ELR (cell line): ENCODE data around the gene HSPBAP1.

Experiments used
- DNase-seq: peaks from one replicate; pipeline ENCODE4 v3.0.0-alpha.2; 2015; ENCODE audit warnings: low read depth

The HSPBAP1 gene, protein sequence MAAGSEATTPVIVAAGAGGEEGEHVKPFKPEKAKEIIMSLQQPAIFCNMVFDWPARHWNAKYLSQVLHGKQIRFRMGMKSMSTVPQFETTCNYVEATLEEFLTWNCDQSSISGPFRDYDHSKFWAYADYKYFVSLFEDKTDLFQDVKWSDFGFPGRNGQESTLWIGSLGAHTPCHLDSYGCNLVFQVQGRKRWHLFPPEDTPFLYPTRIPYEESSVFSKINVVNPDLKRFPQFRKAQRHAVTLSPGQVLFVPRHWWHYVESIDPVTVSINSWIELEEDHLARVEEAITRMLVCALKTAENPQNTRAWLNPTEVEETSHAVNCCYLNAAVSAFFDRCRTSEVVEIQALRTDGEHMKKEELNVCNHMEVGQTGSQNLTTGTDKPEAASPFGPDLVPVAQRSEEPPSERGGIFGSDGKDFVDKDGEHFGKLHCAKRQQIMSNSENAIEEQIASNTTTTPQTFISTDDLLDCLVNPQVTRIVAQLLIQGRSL

DNA sequence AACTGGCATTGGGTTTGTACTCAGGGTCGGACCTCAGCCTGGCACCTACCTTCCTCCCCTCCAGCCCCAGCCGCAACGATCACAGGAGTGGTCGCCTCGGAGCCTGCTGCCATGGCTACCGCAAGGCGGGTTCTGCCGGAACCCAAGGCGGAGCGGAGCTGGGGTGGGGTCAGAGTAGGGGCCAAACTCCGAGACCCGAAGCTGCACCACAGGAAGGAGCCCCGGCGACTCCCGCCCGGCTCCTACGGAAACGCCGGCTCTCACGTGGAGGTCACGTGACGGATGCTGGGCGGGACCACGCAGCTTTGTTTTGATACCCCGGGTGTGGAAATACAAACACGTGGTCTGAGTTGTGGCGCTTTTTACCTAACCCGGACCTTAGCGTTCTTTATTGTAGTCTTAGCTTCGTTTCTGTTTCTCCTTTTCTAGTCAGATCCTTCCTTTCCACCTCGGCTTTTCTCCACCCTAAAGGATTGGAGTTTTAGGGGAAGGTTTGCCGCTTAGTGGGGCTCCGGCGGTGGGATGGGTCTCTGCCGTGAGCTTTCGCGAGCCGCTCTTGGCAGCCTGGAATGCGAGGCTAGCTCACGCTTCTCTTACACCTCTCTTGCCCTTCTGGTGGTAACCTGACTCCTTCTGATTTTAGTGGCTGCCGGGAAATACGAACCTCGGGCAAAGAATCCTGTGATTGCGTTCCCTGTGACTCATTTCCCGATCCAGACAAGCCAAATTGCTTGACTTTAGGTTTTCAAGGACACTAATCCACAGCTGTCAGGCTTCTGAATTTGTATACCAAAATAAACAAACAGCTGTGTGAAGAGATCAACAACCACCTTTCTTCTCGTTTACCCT lies at the start of gene HSPBAP1:
Gene HSPBAP1, minus strand, starts transcription at position 264 of the 849 bp plus-strand sequence. Its CDS starts 151 bp downstream, at position 113.
- peak; percentile 96 for DNase-seq

DNA sequence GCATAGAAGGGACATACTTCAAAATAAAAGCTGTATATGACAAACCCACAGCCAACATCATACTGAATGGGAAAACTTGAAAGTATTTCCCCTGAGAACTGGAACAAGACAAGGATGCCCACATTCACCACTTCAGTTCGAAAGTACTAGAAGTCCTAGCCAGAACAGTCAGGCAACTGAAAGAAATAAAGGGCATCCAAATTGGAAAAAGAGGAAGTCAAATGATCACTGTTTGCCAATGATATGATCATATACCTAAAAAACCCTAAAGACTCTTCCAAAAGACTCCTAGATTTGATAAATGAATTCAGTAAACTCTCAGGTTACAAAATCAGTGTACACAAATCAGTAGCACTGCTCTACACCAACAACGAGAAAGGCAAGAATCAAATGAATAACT lies 42.0 kb upstream of the HSPBAP1 start:
- no peak for DNase-seq

DNA sequence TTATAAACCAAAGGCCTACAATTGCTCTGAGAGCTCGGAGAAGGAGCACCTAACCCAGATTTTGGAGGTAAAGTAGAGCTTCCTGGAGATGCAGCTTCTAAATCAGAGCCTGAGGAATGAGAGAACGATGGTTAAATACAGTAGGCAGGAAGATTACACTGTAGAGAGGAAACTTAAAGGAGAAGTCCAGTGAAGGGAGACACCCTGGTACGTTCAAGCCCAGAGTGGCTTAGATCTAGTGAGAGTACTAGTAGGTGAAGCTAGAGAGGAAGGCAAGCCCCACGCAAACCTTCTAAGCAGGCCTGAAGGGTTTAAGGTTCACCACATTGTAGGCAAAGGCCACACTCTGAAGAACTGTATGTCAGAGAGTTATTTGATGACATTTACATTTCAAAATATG lies 34.6 kb upstream of the HSPBAP1 start:
- DNase-seq: no peak

DNA sequence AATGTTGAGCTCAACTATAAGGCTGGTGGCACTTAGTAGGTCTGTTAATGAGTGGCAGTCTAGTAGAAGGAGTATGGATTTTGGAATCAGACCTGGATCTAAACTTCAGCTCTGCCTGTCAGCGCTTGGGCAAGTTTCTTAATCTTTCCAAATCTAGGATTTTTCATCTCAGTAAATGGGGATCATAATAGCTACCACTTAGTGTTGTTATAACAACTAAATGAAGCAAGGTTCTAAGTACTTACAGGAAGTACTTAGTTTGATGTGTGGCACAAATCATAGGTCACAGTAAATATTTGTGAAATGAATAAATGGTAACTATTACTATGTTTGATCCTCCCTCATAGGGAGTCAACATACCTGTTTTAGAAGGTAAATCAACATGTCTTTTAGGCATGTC lies 32.6 kb upstream of the HSPBAP1 start:
- no peak for DNase-seq

DNA sequence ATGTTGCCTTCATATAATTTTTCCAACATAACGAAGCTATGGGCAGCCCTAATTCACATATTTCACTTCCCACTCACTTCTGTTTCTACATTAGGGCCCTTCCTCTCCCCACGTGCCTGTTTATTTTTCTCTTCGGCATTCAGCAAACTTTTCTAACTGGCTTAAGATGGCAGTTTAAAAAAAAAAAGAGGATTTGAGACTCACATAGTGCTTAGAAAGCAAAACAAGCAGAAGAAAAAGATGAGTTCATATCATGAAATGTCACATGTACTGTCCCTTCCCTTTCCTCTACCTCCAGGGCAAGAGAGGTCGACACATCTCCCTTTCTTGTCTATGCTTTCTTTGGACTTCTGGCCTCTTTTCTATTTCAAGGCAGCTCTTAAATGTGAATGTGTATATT lies 31.8 kb upstream of the HSPBAP1 start:
- no peak for DNase-seq

DNA sequence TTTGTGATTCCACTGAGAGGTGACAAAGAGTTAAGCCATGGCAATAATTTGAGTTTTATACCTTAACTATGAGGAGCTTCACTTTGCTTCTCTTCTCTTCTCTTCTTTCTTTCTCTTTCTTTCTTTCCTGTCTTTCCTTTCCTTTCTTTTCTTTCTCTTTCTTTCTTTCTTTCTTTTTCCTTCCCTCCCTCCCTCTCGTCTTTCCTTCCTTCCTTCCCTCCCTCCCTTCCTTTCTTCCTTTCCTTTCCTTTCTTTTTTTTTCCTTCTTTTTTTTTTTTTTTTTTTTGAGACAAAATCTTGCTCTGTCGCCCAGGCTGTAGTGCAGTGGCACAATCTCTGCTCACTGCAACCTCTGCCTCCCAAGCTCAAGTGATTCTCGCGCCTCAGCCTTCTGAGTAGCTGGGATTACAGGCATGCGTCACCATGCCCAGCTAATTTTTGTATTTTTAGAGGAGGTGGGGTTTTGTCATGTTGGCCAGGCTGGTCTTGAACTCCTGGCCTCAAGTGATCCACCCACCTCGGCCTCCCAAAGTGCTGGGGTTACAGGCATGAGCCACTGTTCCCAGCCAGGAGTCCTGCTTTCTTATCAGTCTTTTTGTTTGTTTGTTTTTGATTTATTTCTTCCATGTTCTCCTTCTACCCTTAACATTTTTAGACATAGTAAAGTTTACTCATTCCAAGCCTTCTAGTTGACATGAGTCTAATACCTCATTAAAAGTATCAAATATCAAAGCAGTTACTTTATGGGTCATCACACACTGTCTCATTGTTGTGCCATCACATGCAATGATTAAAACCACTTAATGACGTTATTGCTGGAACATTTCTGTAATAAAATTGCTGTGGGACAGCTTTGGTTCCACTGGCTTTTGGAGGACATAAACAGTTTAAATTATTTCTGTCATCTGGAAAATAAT lies 31.1 kb upstream of the HSPBAP1 start:
- peak; percentile 25 for DNase-seq

DNA sequence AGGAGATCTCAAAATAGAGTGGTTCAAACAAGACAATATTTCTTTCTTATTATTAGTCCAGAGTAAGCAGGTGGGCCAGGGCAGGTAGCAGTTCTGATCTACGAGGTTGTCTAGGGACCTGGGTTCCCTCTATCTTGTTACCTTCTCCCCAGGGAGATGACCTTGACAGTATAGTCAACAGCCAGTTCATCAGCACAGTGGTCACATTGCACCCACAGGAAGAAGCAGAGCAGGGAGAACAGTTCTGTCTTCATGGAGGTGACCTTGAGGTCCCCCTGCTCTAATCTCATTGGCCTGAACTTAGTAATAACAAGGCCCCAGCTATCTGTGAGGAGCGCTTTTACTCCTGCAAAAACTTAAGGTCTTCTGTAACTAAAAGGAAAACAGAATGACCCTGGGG lies 23.0 kb upstream of the HSPBAP1 start:
- no peak for DNase-seq

DNA sequence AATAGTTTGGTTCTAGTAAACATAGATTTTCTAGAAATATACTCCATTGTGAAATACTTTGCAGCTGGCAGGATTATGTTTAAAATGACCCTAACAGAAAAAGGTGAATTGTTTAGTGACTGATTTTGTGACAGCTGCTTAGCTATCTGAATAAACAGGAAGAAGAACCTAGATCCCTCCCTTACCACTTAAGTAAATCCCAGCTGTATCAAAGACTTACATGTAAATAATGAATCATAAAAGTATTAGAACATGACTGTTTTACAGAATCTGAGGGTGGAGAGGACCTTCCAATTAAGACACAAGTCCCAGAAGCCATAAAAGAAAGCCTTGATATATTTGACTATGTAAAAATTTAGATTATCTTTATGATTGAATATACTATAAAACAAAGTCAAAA lies 17.1 kb upstream of the HSPBAP1 start:
- no peak for DNase-seq

DNA sequence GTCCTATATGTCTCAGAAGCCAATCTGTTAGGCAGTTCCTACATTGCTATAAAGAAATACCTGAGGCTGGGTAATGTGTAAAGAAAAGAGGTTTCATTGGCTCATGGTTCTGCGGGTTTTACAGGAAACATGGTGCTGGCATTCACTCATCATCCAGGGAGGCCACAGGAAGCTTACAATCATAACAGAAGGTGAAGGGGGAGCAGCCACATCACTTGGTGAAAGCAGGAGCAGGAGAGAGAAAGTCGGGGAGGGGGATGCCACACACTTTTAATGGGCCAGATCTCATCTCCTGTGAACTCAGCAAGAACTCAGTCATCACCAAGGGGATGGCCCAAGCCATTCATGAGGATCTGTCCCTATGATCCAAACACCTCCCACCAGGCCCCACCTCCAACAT lies 10.3 kb upstream of the HSPBAP1 start:
- DNase-seq: no peak

DNA sequence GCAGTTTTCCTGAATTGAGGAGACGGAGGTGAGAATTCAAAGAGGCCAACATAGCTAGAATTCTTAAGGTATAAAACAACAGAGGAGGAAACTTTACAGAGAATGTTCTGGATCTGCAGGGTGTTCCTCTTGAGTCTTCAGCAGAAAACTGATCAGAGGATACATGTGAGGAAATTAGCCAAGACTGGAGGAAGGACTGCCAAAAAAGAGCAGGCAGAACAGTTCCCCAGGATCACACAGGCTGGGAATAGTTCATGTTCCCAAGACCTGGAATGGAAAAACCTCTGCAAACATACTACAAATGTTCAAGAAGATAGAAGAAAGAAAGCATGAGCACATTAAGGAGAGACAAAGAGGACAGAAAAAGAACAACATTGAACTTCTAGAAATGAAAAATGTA lies 8.7 kb upstream of the HSPBAP1 start:
- DNase-seq: no peak

DNA sequence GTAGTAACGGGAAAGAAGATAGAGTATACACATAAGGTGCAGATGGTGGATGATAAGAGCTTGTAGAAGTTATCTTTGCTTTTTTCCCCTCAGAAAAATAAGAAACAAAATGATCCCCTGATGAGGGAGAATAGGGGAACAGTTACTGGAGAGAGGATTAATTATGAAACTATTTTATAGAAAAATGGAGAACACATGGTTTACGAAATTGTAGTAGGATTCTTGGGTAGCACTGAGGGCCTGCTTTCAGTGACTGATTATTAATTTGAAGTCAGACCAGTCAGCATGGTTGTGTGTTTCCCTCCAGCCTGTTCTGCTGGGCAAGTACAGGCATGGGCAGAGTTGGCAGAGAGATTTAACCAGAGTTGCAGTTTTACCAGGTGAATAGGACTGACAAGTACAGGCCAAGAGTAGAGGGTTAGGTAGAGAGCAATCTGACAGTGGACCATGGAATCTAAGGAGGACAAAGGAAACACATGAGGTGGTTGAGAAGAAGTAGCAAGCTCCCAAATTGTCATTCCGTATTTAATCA lies 7.1 kb upstream of the HSPBAP1 start:
- no peak for DNase-seq

DNA sequence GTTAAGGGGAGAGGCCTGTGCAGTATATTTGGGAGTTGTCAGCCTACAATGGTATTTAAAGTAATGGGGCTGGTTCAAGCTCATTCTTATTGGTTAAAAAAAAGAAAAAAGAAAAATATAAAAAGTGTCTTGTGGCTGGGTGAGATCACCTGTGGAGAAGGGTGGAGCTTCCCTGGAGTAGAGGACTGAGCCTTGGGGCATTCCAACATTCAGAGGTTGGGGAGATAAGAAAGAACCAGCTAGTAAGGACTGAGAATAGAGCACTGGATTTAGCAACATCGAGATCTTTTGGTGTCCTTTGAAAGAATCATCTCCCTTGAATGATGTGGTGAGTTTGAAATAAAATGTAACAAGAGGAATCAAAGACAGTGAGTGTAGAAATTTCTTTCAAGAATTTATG lies 6.4 kb upstream of the HSPBAP1 start:
- DNase-seq: no peak

DNA sequence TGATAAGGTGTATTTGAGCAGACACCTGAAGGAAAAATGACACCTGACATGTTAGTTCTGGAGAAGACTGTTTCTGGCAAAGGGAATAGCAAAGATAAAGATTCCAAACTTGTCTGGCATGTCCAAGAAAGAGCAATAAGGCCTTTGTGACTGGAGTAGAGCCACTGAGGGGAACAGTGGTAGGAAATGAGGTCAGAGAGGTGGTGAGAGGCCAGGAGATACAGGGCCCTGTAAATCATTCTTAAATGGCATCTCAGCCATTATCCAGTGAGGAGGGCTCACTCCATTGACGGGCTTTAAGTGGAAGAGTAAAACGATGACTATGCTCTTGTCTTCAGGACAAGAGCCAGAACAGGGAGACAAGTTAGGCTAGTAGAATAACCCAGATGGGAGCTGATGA lies 5.7 kb upstream of the HSPBAP1 start:
- DNase-seq: no peak

DNA sequence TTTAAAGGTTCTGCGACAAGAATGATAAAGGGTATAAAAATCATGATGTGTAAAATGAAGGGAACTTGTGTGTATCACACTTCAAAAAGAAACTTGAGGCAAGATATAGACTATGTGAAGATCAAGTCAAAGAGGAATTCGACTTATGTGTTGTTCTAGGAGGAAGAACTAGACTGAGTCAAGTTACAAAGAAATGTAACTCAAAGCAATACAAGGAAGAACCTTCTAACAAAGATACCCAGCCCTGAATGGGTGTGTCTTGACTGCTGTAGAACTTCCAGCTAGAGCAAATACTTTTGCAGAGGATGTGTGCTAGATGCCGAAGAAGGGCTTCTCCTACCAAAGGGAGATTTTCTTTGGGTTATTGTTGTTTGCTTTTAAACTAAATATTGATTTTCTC lies 3.7 kb upstream of the HSPBAP1 start:
- no peak for DNase-seq

DNA sequence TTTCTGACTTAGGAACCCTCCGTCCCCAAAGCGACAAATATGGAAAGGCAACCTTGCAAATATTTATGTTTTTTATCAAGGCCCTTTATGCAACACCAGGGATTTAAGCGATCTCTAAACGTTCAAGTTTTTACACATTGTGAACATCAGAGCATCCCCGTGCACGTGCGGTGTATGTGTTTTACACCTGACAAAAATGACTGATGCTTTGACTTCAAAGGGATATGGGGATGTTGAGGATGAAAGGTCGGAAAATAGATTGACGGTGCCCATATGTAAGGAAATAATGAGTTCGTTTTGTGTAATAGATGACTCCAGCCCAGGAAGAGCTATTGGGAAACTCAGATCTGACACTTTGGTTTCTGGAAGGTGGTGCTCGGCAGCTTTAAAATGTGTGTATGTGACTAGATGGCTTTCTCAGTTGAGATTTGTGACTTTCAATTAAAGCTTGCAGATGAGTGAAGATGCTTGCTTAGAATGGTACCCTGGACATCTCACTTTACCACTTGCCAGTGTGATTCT lies 2.1 kb upstream of the HSPBAP1 start:
- peak; percentile 10 for DNase-seq

DNA sequence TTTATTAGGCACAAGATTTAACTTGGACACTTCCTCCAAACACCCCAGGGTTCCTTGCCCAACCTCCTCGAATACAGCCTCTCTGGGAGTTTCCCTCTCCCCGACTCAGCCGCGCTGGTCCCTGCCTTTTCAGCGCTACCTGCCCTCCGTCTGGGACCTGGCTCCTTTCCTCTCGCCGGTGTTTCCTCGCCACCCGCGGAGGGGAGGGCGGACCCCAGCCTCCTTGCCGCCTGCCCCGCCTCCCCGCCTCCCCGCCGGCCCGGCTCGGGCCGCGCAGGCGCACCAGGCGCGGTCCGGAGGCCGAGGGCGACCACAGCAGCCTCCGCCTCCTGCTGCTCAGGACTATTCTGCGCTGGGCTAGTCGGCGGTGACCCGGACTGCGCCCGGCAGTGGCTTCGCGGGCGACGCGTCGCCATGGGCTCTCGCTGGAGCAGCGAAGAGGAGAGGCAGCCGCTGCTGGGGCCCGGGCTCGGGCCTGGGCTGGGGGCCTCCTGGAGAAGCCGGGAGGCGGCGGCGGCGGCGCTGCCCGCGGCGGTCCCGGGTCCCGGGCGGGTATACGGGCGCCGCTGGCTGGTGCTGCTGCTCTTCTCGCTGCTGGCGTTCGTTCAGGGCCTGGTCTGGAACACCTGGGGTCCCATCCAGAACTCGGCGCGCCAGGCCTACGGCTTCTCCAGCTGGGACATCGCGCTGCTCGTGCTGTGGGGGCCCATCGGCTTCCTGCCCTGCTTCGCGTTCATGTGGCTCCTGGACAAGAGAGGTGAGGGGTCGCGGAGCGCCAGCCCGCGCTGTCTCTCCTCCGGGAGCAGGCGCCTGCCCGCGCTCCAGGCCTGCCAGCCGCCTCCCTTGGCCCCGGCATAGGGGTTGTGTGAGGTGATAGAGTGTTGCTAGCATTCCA lies 1.4 kb upstream of the HSPBAP1 start, which contains the start of gene SLC49A4:
Gene SLC49A4, plus strand, starts transcription at position 291 of the 895 bp plus-strand sequence. Its CDS starts 124 bp downstream, at position 415.
- DNase-seq: peak; percentile 81

DNA sequence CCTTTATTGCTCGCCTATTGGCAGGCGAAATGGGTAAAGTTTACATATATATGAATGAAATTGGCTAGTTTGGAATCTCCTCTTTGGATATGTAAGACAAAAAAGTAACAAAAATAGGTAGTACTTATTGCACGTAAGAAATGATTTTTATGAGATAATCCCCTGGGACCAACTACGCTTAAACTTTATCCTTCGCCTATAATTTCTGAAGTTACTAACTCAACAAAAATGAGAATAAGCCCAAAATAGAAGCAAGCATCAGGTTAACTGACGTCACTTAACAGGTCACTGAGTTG lies 800 bp upstream of the HSPBAP1 start:
- no peak for DNase-seq

DNA sequence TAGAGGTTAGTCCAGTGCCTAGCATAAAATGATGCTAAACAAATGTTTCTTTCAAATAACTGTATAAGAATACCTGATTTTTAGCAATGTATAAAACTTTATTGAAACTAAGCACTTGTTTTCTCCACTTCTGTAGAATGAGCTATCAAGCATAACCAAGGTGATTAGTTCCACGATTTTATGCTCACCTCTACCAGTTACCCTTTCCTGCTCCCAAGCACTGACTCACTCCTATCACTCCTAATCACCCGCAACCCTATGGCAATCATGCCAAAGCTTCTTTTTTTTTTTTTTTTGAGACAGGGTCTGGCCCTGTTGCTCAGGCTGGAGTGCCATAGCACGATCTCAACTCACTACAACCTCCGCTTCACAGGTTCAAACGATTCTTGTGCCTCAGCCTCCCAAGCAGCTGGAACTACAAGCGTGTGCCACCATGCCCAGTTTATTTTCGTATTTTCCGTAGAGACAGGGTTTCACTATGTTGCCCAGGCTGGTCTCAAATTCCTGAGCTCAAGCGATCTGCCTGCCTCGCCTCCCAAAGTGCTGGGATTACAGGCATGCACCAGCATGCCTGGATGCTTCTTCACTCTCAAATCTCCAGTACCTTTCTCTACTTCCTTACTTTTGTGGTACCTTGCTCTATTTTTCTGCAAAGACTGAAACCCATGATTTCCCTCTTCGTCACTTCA lies 3.9 kb downstream of the HSPBAP1 start:
- DNase-seq: no peak

DNA sequence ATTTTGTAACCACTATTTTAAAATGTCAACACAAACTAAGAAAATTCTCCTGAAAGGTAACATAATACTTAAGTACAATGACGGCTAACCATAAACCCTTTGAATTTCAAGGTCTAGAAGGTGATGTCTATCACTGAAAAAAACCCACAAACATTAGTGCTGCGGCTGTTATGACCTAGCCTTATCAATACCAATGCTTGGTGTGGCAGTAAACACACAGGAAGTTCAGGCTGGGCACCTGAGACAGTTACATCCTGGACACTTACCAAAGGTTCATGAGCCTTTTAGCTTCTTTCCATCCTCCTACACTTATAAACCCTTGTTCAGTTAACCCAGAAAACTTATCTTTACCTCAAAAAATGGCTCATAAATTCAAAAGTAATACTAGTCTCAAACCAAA lies 5.8 kb downstream of the HSPBAP1 start:
- DNase-seq: no peak

DNA sequence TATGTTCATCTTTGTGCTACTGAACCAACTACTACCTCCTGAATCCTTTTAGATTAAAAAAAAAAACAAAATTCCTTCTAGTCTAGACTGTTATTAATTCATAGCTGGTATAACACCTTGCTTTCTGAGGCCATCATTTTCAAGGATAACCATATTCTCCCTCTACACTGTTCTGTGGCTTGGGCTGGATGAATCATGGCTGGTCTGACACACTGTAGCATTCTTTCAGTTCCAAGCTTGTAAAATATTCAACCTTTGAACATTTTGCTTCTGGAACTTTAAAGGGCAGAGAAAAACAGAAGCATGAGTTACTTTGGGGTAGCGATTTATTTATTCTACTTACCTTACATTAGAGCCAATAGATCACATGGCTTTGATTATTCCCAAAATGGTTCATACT lies 7.6 kb downstream of the HSPBAP1 start:
- DNase-seq: peak; percentile 79
